ENCODE results near the gene GAB2.

DNA sequence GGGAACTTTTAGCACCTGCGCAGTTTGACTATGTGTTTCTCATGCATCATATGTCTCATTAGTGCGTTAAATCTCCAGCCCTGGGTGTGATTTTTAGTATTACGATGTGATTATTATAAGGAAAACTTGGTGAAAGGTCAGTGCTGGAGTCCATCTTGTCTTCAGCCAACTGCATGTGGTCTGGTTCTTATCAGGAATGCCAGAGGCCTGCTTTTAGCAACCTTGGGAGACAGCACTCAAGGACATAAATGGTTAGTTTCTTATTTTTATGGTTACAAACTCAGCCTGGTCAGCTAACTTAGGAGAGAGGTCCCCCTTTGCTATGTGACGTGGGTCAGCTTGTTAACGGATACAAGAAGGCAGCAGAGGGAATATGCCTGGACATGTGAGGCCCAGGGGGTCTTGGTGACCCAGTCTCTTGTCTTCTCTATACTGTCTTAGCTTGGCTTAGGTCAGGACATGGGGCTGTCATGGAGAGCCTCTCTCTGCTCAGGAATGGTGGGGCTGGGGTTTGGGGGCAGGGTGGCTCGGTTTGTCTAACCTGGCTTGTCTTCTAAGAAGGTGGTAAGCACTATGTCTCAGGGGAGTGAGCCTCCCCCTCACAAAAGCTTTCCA is 250.7 kb downstream of the GAB2 start:
- TF ChIP-seq, protein P1, sequence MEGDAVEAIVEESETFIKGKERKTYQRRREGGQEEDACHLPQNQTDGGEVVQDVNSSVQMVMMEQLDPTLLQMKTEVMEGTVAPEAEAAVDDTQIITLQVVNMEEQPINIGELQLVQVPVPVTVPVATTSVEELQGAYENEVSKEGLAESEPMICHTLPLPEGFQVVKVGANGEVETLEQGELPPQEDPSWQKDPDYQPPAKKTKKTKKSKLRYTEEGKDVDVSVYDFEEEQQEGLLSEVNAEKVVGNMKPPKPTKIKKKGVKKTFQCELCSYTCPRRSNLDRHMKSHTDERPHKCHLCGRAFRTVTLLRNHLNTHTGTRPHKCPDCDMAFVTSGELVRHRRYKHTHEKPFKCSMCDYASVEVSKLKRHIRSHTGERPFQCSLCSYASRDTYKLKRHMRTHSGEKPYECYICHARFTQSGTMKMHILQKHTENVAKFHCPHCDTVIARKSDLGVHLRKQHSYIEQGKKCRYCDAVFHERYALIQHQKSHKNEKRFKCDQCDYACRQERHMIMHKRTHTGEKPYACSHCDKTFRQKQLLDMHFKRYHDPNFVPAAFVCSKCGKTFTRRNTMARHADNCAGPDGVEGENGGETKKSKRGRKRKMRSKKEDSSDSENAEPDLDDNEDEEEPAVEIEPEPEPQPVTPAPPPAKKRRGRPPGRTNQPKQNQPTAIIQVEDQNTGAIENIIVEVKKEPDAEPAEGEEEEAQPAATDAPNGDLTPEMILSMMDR (IDR thresholded peaks at IDR 0.05), result no peak
- no peak for TF ChIP-seq POLR2A (IDR thresholded peaks at IDR 0.05)

Measured in thyroid gland (tissue), 4 donors.